GM19467 (cell line): ENCODE measurements around the gene TCOF1.
A peak's percentile ranks its signal among the peaks of the same experiment; 100 is the strongest.

Experiments used
- ATAC-seq: cut with Tn5 transposase; IDR thresholded peaks from one replicate; pipeline ENCODE4 v1.9.1; 2021; ENCODE audit warnings: mild to moderate bottlenecking, moderate library complexity; ENCODE audit not compliant: unreplicated experiment

TCOF1 gene

DNA sequence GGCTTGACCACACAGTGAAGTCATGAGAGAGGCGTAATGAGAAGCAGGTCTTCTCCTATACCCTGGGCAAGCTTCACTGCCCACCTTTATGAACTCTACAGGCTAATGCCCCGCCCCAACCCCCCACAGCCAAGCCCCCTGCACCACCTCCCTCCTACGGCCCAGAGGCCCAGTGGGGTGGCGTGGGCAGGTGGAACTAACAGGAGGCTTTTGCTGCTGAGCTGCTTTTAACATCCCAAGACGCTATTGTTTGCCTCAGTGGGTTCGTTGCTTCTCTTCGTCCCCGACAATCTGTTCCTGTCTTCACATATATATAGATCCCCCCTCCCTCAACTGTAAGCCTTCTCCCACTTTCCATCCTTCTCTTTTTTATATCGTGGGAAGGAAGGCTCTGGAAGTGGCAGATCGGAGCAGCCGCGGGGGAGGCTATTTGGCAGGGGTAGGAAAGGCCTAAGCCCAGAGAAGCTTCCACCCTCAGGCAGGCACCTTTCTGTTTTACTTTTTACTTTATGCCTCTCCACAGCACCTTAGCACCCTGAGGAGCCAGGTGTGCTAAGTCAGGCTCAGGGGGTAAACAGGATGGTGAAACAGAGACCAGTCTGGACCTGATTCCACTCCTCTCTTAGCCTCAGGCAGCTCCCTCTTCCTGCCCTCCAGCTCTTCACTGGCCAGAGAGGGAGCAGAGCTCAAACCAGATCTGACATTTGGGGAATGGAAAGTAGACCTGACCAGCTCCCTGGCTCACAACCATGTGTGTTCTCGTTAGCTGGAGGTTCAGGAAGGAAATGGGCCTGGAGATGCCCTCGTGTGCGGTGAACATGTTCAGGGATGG lies 28.7 kb downstream of the TCOF1 start:
- ATAC-seq: no peak

DNA sequence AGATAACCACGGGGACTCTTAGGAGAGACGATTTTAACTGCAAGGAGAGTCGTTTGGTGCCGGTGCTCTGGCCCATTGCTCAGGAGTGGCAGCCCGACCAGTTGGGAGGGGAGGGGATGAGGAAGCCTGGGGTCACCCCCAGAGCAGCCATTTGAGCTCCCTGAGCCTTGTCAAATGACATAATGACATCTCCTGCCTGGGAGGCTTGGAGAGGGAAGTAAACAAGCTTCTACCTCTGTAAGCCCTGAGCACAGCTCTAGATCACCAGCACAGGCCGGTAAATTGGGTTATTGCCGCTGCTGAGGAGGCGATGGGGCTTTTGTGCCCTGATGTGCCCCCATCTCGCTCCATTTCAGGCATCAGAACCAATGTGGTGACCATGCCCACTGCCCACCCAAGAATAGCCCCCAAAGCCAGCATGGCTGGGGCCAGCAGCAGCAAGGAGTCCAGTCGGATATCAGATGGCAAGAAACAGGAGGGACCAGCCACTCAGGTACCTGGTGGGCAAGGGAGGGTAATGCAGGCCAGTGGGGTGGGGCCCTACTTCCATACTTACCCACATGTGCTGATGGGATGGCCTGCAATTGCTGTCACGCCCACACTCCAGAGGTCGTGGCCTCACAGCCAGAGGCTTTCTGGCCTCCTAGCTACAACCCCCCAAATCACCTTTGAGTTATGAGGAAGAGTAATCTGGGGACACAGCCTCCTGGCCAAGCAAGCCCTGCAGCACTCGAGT lies 32.2 kb downstream of the TCOF1 start:
- no peak for ATAC-seq

DNA sequence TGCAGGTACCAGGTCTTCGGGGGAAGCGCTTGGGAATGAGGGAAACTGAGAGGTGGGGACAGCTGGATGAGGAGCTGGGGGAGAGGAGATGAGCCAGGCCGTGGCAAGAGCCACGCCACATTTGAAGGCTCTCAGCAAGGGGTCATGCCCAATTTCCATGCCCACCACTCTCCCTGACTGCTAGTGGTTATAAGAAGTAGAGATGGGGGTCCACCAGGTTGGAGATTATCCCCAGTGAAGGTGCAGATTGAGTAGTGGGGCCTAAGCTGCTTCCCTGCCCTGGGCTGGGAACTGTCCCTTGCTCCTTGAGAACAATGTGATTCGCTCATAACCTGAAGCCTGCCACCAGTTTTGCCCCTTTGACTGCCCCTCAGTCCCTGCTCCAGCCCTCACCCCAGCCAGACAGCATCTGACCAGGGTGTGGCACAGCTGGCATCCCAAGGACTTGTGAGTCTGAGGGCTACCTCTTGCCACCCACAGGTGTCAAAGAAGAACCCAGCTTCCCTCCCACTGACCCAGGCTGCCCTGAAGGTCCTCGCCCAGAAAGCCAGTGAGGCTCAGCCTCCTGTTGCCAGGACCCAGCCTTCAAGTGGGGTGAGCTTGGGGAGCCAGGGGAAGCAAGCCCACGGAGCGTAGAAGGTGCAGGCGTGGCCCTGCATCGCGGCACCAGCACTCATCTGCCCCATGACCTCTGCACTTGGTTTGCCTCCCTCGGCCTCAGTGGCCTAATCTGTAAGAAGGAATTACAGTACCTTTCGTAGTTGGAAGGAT lies 33.8 kb downstream of the TCOF1 start:
- ATAC-seq: no peak

DNA sequence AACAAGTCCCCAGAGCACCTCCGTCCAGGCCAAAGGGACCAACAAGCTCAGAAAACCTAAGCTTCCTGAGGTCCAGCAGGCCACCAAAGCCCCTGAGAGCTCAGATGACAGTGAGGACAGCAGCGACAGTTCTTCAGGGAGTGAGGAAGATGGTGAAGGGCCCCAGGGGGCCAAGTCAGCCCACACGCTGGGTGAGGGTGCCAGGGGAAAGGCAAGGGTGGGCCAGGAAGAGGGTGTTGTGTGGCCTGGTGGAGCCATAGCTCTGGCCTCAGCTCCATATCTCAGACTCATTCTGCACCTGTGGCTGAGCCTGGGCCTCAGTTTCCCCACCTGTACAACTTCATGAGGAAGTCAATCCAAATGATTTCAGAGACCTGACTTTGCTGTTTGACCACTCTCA lies 34.5 kb downstream of the TCOF1 start:
- no peak for ATAC-seq

DNA sequence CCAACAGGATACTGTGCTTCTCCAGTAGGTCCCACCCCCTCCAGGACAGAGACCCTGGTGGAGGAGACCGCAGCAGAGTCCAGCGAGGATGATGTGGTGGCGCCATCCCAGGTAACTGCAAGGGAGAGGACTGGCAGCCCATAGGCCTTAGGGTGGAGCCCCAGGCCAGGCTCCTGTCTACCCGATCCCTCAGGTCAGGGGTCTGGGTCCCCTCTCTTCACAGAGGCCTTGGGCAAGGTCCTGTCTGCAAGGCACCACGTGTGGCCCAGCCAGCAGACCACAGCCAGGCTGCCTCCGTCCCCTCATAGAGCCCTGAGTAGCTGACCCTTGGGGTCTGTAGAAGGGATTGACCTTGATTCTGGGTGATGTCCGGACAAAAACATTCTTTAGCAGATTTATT lies 35.2 kb downstream of the TCOF1 start:
- no peak for ATAC-seq

DNA sequence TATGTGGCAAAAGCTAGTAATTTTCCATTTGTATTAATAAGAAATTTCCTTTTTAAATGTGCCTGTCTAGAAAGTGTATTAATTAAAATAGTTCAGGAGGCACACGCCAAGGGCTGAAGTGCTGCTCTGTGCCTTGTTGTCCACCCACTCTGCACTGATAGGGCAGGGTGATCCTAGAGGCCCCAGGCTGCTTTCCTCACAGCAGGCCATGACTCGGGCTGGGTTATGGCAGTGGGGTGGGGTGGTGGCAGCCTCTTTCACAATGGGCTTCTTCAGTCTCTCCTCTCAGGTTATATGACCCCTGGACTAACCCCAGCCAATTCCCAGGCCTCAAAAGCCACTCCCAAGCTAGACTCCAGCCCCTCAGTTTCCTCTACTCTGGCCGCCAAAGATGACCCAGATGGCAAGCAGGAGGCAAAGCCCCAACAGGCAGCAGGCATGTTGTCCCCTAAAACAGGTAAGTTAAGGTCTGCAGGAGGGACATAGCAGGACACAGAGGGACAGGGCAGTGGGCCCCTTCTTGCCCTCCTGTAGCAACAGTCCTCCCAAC lies 35.7 kb downstream of the TCOF1 start:
- no peak for ATAC-seq

DNA sequence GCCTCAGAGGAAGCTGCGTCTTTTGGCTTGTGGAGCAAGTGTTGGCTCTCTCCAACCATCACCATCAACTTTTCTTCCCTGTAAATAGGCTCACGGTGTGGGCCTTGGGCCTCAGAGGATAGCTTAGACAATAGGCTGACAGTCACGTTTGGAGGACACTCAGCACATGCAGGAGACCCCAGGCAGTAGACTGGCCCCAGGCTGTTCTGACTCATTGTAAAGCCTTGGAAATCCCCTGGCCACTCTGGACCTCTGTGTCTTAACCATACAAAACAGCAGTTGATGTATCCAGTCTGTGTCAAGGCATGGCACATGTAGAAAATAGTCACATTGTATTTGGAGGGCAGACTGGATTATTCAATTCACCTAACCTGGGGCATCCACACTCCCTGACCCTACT lies 36.6 kb downstream of the TCOF1 start:
- no peak for ATAC-seq

DNA sequence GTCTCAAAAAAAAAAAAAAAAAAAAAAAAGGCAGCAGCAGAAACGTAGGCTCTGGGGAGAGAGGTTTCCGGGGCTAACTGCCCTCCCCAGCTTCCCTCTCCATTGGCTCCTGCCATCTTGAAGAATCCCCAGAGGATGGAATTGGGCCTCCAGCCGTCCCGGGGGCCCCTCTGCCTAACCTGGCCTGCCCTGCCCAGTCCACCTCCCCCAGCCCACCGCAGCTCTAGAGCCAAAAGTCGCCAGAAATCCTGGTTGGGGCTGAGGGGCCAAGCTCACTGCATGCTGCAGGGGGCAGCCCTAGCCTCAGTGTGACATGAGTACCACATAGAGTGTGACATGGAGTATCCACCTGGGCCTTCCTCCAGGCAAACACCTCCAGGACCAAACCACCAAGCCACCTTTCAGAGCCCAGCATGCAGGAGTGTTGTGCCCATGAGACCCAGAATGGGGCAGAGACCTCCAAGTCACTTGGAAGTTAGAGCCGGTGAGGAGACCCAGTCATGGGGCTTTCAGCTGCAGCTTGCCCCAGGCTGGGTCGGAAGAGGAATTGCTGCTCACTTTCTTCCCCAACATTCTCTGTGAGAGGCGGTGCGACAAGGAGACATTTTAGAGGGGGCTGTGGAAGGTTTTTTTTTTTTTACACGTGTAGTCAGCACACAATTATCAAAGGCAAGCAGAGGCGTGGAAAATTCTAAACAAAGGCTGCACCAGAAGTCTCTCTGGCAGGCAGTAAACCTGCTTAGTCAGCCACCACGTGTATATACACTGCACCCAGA lies 37.6 kb downstream of the TCOF1 start:
- no peak for ATAC-seq

DNA sequence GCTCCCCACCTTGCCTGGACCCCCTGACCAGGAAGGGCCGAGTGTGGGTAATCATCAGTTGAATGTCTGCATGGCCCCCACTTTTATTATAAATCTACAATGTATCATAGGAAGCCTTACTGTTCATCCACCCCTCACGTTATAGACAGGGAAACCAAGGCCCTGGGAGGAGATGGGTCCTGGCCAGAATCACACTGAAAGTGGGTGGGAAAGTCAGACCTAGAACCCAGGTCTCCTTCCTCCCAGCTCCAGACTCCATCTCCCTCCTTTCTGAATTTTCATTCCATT lies 38.1 kb downstream of the TCOF1 start:
- ATAC-seq: no peak

DNA sequence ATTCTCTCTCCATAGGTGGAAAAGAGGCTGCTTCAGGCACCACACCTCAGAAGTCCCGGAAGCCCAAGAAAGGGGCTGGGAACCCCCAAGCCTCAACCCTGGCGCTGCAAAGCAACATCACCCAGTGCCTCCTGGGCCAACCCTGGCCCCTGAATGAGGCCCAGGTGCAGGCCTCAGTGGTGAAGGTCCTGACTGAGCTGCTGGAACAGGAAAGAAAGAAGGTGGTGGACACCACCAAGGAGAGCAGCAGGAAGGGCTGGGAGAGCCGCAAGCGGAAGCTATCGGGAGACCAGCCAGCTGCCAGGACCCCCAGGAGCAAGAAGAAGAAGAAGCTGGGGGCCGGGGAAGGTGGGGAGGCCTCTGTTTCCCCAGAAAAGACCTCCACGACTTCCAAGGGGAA lies 38.8 kb downstream of the TCOF1 start:
- no peak for ATAC-seq

DNA sequence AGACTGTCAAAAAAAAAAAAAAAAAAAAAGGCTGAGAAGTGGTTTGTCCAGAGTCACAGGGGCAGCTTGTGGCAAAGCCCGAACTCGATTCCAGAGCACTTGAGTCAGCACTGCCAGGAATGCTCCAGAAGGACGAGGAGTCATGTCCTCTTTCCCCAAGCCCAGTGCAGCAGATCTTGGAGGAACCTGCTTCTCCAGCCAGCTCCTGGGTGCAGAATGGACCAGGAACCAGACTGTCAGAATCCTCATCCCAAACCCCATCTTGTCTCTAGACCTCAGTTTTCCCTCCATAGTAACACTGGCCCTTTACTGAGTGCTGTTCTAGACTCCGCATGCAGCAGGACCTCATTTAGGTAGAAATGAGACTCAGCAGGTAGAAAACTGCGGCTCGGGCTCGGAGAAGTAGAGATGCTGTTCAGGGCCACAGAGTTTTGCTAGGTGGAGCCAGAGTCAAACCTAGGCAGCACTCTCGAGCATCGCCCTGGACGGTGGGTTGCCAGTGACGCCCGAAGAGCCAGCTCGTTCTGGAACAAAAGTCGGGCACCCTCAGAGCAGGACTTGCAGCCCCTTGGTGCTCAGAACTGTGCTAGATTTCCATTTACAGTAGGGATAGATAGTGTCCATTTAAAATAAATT lies 39.8 kb downstream of the TCOF1 start:
- no peak for ATAC-seq

DNA sequence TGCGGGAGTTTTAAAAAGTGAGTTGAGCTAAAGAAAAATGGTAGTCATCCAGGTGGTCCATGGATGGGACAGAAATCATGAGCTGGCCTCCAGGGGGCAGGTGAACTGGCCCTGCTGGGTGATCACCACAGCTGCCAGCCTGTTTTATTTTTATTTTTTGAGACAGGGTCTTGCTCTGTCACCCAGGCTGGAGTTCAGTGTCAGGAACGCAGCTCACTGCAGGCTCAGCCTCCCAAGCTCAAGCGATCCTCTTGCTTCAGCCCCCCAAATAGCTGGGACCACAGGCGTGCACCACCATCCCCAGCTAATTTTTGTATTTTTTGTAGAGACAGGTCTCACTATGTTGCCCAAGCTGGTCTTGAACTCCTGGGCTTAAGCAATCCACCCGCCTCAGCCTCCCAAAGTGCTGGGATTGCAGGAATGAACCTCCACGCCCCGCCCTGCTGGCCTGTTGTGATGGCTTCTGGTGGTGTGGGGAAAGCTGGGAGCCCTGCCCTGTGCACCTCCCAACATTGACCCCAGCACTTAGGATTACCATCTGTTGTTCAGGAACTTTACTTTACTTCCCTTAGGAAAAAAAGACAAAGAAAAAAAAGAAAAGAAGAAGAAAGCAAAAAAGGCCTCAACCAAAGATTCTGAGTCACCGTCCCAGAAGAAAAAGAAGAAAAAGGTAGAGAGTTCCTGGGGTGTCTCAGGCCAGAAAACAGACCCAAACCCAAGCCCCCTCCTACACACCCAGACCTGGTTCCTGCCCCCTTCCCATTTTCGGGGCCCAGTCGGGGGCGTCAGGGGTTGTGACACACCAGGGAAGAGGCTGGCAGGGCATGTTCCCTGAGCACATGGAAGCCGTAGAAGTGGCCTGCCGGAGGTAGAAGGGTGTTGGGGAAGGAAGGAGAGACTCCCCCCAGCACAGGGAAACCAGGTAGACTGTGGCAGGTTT lies 40.6 kb downstream of the TCOF1 start:
- ATAC-seq: no peak

DNA sequence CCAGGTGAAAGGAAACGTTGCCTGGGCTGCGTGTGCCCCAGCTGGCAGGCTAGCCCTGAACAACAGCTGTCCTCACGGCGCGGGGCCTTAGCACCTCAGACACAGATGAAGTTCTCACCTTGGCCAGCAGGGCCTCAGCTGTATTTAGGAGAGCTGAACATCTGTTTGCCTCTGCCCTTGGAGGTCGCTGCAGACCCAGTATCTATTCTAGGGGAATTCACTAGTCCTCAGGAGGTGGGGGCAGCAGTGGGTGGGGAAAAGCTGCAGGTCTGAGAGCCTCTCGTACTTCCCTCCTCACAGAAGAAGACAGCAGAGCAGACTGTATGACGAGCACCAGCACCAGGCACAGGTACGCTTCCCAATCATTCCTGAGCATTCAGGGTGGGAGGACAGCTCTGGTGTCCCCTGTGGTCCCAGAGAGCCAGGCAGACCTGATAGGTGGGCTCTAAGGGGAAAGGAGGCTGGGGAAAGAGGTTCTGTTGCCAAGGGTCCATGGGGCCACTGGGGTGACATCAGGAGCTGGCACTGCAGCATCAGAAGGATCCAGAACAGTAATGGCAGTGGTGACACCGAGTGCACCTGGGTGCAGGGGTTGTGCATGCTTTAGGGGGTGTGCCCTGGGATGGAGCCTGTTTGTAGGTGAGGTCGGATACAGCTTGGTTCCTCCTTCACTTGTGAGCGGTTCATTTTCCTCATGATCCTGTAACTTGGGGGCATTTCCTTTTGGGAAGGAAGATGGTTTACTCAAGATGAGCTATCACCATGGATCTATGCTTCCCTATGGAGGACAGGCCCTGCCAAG lies 41.4 kb downstream of the TCOF1 start:
- peak; percentile 56 for ATAC-seq

DNA sequence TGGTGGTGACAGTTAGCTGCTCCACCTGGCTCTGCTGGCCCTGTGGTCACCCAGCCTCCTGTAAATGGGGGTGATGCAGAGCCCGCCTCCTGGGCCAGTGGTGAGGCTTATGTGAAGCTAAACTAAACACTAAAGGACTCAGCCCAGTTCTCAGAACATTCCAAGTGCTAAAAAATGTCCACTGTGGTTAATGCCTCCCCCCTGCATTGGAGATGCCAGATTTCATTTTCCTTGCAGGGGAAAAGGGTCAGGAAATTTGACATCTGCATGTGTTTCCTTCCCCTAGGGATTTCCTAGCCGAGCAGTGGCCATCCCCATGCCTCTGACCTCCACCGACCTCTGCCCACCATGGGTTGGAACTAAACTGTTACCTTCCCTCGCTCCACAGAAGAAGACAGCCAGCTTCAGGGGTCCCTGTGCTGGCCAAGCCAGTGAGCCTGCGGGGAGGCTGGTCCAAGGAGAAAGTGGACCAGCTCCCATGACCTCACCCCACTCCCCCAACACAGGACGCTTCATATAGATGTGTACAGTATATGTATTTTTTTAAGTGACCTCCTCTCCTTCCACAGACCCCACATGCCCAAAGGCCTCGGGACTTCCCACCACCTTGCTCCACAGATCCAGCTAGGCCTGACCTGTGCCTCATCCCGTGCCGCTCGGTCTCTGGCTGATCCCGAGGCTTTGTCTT lies 42.2 kb downstream of the TCOF1 start:
- peak; percentile 16 for ATAC-seq

DNA sequence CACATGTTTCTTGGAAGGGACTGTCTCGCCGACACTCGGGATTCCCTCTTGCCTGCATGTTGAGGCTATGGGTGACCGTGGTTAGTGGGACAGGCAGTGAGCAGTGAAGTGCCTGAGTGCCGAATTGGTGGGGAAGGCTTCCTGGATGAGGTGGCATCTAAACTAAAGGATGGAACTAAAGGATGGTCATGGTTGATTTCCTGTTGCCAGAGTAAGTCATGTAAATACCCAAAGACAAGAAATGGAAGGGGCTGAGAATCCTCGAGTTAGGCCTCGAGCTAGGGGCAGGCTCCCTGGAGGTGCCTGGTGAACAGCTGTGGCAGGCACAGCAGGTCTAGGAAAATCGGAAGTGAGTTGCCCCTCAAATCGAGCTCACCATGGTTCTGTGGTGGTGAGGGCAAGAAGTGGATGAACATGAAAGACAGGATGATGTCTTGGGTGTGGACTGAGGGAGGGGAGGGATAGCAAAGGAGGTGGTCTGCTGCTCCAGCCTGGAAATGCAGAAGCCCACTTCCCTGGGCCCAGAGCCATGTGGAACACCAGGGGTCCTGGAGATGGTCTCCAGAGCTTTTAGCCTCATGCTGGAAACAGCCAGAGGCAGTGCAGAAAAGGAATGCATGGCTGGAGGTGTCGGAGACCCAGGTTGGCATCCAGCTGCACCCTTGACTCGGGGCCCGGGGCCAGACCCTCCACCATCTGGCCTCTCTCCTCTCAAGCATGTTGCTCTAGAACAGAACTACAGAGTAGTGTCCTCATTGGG lies 43.0 kb downstream of the TCOF1 start:
- ATAC-seq: no peak

DNA sequence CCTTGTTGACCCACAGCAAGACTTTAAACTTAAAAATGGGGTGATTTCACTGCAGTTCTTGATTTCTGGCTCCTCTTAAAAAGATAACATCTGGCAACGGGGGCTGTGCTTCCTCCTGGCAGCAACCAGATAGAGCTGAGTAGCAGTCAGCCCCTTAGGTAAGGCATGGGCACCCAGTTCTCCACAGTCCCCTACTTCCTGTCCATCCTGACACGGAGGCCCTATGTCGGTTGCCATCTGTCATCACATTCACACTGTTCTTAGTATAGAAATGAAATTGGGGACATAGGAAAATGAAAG lies 43.5 kb downstream of the TCOF1 start:
- ATAC-seq: no peak
